ENCODE measurements around the gene HNRNPH1.
"Not testable (repeated sequence)": the region's sequence is repeated elsewhere in the genome, so short reads cannot be mapped to it uniquely, and the experiment has no call there.

DNA sequence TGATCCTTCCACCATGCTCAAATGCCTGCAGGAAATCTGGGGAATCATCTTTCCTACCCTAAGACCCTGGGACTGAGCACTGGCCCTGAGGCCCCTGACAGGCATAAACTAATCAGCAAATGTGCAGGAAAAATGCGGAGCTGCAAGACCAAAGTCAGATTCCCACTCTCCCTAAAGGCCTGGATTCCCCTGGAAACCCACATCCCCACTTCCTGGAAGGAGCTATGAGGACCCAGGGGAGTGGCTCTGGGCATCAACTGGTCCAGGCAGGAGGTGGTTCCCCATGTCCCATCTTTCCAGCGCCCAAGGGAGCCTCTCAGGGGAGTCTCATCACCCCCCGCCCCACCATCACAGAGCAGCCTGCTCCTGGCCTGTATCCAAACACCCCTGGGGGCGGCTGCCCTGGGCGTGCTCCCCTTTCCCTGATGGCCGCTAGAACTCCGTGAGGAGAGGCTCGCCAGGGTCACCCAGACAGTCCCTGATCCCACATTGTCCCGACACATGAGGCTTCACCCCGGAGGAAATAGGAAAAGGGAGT, 25.8 kb upstream of the HNRNPH1 start:
- TF ChIP-seq POLR2A (IDR thresholded peaks at IDR 0.05) = not testable (repeated sequence)
- TF ChIP-seq, protein P1, sequence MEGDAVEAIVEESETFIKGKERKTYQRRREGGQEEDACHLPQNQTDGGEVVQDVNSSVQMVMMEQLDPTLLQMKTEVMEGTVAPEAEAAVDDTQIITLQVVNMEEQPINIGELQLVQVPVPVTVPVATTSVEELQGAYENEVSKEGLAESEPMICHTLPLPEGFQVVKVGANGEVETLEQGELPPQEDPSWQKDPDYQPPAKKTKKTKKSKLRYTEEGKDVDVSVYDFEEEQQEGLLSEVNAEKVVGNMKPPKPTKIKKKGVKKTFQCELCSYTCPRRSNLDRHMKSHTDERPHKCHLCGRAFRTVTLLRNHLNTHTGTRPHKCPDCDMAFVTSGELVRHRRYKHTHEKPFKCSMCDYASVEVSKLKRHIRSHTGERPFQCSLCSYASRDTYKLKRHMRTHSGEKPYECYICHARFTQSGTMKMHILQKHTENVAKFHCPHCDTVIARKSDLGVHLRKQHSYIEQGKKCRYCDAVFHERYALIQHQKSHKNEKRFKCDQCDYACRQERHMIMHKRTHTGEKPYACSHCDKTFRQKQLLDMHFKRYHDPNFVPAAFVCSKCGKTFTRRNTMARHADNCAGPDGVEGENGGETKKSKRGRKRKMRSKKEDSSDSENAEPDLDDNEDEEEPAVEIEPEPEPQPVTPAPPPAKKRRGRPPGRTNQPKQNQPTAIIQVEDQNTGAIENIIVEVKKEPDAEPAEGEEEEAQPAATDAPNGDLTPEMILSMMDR (IDR thresholded peaks at IDR 0.05) = not testable (repeated sequence)
